PC-9 (cell line): ENCODE measurements around the gene CLIC6. TPM values are rescaled to one million over a fixed set of nuclear protein-coding genes. Genes with fewer than 3 reads are reported as not detected.

Experiments used
- BruUV-seq: library from RNA; stranded (reverse); fragments of 400-500 nt; replicated peaks from 2 replicates; lab custom pipeline; 2021; lab: Mats Ljungman, UMichigan
- CTCF ChIA-PET: fragments of 300-600 bp; sonication (Branson Sonifier 250); formaldehyde crosslinking; loops from one replicate; lab custom pipeline; 2022; ENCODE audit warnings: antibody characterized with exemption; lab: Charles Lee
- POLR2A ChIA-PET: fragments of 300-600 bp; sonication (Branson Sonifier 250); formaldehyde crosslinking; loops from one replicate; lab custom pipeline; 2022; ENCODE audit warnings: antibody characterized with exemption; ENCODE audit not compliant: unreplicated experiment; lab: Charles Lee
- DNase-seq, 2 experiments: peaks; one replicate each; pipeline versions ENCODE4 v3.0.0 to v3.0.0-alpha.2; 2015 to 2022; ENCODE audit warnings: mixed read lengths in 1 of 2
- H2AFZ ChIP-seq: fragments of 200-600 bp; sonication (generic); 2 replicates; pipeline ENCODE4 v1.8.1; 2017; ENCODE audit warnings: antibody characterized with exemption
- H3F3A ChIP-seq: fragments of 200-600 bp; sonication (generic); 2 replicates; pipeline ENCODE4 v1.8.1; 2017; ENCODE audit warnings: antibody characterized with exemption, mild to moderate bottlenecking, low read depth; ENCODE audit not compliant: insufficient read depth
- H3K27ac ChIP-seq: fragments of 200-600 bp; sonication (generic); 2 replicates; pipeline ENCODE4 v1.6.1; 2016; ENCODE audit warnings: mixed run types
- H3K27me3 ChIP-seq: fragments of 200-600 bp; sonication (generic); 2 replicates; pipeline ENCODE4 v1.6.1; 2016; ENCODE audit warnings: low read depth, mixed run types; ENCODE audit not compliant: insufficient read depth
- H3K36me3 ChIP-seq: fragments of 200-600 bp; sonication (generic); 2 replicates; pipeline ENCODE4 v1.6.1; 2016; ENCODE audit warnings: low read depth, mixed run types
- H3K4me1 ChIP-seq: fragments of 200-600 bp; sonication (generic); replicated peaks from 2 replicates; pipeline ENCODE4 v1.6.1; 2016; ENCODE audit warnings: mixed run types; ENCODE audit not compliant: insufficient read depth
- H3K4me2 ChIP-seq: fragments of 200-600 bp; sonication (generic); 2 replicates; pipeline ENCODE4 v1.6.1; 2017; ENCODE audit warnings: mixed run types
- H3K4me3 ChIP-seq: fragments of 200-600 bp; sonication (generic); 2 replicates; pipeline ENCODE4 v1.6.1; 2016; ENCODE audit warnings: mixed run types
- H3K79me2 ChIP-seq: fragments of 200-600 bp; sonication (generic); 2 replicates; pipeline ENCODE4 v1.6.1; 2017; ENCODE audit warnings: low read depth, mixed run types
- H3K9me2 ChIP-seq: fragments of 200-600 bp; sonication (generic); 2 replicates; pipeline ENCODE4 v1.8.1; 2017; ENCODE audit warnings: mild to moderate bottlenecking; ENCODE audit not compliant: insufficient read depth
- H3K9me3 ChIP-seq: fragments of 200-600 bp; sonication (generic); 2 replicates; pipeline ENCODE4 v1.8.1; 2016; ENCODE audit warnings: low read depth; ENCODE audit not compliant: insufficient read depth
- H4K20me1 ChIP-seq: fragments of 200-600 bp; sonication (generic); 2 replicates; pipeline ENCODE4 v1.8.1; 2017; ENCODE audit not compliant: insufficient read depth
- EZH2 ChIP-seq: fragments of 200-600 bp; sonication (generic); IDR thresholded peaks from 2 replicates; pipeline ENCODE4 v1.8.0; 2017; ENCODE audit warnings: antibody characterized with exemption, low read depth
- intact Hi-C: fragments of 100-400 bp; cut with micrococcal nuclease; formaldehyde crosslinking; loops from one replicate; pipeline ENCODE4 v1.10.0; 2022; ENCODE audit not compliant: unreplicated experiment
- total RNA-seq: library from RNA; stranded (reverse); gene quantifications from 2 replicates; pipeline ENCODE4 v1.2.3, GENCODE V29; 2021
- TF ChIP-seq, protein P1 (sequence below): fragments of 200-600 bp; sonication (generic); conservative IDR thresholded peaks from 2 replicates; pipeline ENCODE4 v1.6.1; 2017; ENCODE audit warnings: mixed run types, antibody characterized with exemption, mild to moderate bottlenecking, moderate library complexity

The CLIC6 gene
- total RNA-seq, 1 experiment from 2014 or later: not detected

DNA sequence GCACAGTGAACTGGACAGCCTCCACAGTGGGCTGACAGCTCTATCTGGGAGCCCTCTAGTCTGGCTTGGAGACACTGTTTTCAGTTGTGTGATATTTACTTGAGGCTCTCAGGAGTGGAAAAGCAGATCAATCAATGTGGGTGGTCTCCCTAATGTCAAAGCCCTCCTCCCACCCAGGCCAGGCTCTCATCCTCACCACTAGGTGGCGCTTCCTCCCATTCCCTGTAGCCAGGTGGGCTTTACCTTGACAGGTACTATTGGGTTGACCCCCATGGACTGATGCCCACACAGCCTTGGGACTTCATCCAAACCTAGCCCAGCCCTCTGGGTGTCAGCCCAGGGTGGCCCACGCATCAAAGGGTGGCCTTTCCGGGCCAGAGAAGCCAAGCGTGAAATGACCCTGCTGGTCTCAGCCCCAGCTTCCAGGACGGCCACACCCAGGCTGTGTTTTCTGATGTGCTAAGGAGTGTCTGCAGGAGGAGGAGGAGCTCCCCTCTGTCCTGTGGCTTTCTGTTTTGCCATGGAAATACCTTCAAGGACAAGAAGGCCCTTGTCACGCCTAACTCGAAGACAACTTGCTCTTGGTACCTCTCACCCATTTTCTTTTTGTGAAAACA, 54.0 kb downstream of the CLIC6 start:
- H3K4me2 ChIP-seq: no peak overlapping the region
- POLR2A ChIA-PET: no interaction called here
- no TSS peak for BruUV-seq

DNA sequence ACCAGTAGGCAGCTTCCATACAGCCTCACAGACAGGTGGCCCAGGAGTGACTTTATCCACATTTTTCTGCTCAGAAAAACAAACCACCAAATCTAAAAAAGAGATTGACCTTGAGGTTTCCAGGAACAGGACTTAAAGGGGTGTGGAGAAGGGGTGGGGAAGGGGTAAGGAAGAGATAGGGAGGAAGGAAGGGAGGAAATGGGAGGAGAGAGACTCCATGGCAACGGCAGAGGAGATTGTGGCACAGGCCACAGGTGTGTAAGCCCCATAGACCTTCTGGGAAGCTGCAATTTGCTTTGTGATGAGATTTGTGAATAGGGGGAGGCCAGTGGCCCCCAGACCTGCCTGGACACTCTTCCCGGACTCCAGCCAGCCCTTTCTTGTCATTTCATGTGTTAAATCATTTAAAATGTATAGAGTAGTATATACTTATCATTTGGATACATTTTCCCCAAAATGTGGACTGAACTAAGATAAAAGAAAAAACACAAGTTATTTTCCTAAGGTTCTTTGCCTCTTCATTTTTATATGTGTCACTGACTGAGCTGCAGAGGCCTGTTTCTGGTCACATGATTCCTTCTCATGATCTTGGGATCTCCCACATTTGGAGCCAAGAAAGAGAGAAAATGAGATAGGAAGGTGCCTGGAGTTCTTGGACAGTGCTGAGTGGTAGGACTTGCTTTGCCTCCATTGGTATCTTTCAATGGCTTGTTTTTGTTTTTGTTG, 55.5 kb downstream of the CLIC6 start:
- H3K9me2 ChIP-seq: no peaks in the 10 kb centered on the region
- H3K9me3 ChIP-seq: no peaks in the 10 kb centered on the region
- H3K79me2 ChIP-seq: no peaks in the 10 kb centered on the region
- POLR2A ChIA-PET: no interaction called here
- H3F3A ChIP-seq: no peaks in the 10 kb centered on the region
- intact Hi-C loops: no loop called here
- H4K20me1 ChIP-seq: no peaks in the 10 kb centered on the region
- H3K27me3 ChIP-seq: no peaks in the 10 kb centered on the region
- DNase-seq: no peak
- no peak for TF ChIP-seq EZH2
- TF ChIP-seq, protein P1, sequence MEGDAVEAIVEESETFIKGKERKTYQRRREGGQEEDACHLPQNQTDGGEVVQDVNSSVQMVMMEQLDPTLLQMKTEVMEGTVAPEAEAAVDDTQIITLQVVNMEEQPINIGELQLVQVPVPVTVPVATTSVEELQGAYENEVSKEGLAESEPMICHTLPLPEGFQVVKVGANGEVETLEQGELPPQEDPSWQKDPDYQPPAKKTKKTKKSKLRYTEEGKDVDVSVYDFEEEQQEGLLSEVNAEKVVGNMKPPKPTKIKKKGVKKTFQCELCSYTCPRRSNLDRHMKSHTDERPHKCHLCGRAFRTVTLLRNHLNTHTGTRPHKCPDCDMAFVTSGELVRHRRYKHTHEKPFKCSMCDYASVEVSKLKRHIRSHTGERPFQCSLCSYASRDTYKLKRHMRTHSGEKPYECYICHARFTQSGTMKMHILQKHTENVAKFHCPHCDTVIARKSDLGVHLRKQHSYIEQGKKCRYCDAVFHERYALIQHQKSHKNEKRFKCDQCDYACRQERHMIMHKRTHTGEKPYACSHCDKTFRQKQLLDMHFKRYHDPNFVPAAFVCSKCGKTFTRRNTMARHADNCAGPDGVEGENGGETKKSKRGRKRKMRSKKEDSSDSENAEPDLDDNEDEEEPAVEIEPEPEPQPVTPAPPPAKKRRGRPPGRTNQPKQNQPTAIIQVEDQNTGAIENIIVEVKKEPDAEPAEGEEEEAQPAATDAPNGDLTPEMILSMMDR: no peak
- no peaks in the 10 kb centered on the region for H3K36me3 ChIP-seq
- no peak overlapping the region for H3K4me2 ChIP-seq
- no peaks in the 10 kb centered on the region for H3K4me1 ChIP-seq
- H3K4me3 ChIP-seq: no peak overlapping the region
- H3K27ac ChIP-seq: no peak overlapping the region
- CTCF ChIA-PET: no interaction called here
- no peak overlapping the region for H2AFZ ChIP-seq
- no TSS peak for BruUV-seq

More for the DNA sequence above, 54.0 kb downstream of the CLIC6 start:
- no peaks in the 10 kb centered on the region for H3K9me3 ChIP-seq
- H3K9me2 ChIP-seq: no peaks in the 10 kb centered on the region
- no peak overlapping the region for H3K4me3 ChIP-seq
- CTCF ChIA-PET: no interaction called here
- DNase-seq: no peak
- H3K27ac ChIP-seq: no peak overlapping the region
- TF ChIP-seq, protein P1: peak; percentile 64
- no peak for TF ChIP-seq EZH2
- no peaks in the 10 kb centered on the region for H3K79me2 ChIP-seq
- no peaks in the 10 kb centered on the region for H3F3A ChIP-seq
- no peak overlapping the region for H2AFZ ChIP-seq
- no peaks in the 10 kb centered on the region for H3K36me3 ChIP-seq
- no peaks in the 10 kb centered on the region for H3K4me1 ChIP-seq
- no peaks in the 10 kb centered on the region for H3K27me3 ChIP-seq
- H4K20me1 ChIP-seq: no peaks in the 10 kb centered on the region
- intact Hi-C loops: no loop called here

DNA sequence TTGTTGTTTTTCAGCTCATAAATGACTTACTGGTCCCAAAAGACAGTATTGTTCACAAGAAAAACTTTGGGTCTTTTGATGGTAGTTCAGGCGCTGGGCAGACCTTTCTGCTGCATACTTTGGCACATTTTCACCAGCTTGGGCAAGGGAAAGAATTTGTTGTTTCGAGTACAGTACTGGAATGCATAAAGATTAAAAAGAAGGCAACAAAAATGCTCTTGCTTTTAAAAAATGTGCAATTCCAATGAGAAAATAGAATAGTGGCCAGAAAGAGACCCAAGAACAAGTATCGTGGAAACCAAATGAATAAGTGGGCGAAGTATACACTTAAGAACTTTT, 56.0 kb downstream of the CLIC6 start:
- CTCF ChIA-PET: no interaction called here
- Histone ChIP-seq H3K4me1 (no peaks in the 10 kb centered on the region), H3K36me3 (no peaks in the 10 kb centered on the region), H3K27me3 (no peaks in the 10 kb centered on the region), H3K4me2 (no peak overlapping the region), H3K27ac (no peak overlapping the region), H3K9me2 (no peaks in the 10 kb centered on the region), H2AFZ (no peak overlapping the region), H3F3A (no peaks in the 10 kb centered on the region), H3K4me3 (no peak overlapping the region), H3K9me3 (no peaks in the 10 kb centered on the region), H4K20me1 (no peaks in the 10 kb centered on the region), H3K79me2 (no peaks in the 10 kb centered on the region)
- intact Hi-C loops: no loop called here
- BruUV-seq: no TSS peak
- no peak for TF ChIP-seq EZH2
- POLR2A ChIA-PET: no interaction called here
- no peak for DNase-seq
